ENCODE results near the gene NNT. TPM values are rescaled to one million over a fixed set of nuclear protein-coding genes. Genes with fewer than 3 reads are reported as not detected.

NNT gene
- total and polyA plus RNA-seq, 11 donors, result 53.8 to 631 (median 362) TPM

DNA sequence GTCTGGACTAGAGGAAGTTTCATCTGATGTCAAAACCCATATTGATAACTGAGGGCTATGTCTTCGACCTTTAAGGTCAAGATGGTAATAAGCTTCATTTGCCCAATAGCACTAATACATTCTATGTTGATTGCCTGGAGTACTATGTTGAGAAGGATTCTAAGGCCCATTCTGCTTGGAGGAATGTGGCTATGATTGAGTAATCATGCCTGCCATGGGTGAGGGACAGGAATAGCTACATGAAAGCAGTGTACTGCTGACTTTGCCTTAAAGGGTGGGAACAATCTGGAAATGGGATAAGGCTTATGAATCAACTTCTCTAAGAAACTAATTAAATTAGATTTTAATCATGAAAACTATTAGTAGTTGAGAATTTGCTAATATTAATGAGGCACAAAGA lies 13.6 kb downstream of the NNT start:
- peak overlapping the region in 9 of 12 donors; percentile 12 to 72 (median 43) for H3K27ac ChIP-seq
- WGBS, 4 donors, result 63 to 91% (median 77%) methylated on average over 1 of the region's 1 CpG

GRCh38 chr5:43619380-43619779 lies 16.4 kb downstream of the NNT start:
- Histone ChIP-seq H3K27ac (peak overlapping the region in 2 of 12 donors; percentile 11 to 13), H3K36me3 (peaks cover 0 to 93% (median 78%) of the 10 kb centered on the region in 9 donors), H3K4me3 (no peak overlapping the region), H3K4me1 (peaks cover 0 to 51% (median 10%) of the 10 kb centered on the region in 12 donors), H3K9me3 (no peaks in the 10 kb centered on the region), H3K27me3 (no peaks in the 10 kb centered on the region)
- no peak for ATAC-seq
- TF ChIP-seq POLR2A (IDR thresholded peaks at IDR 0.05) (no peak), CTCF (IDR thresholded peaks at IDR 0.05) (no peak)
- no peak for DNase-seq
- 74 to 88% (median 80%) methylated on average over 2 of the region's 2 CpGs for WGBS, 4 donors
- intact Hi-C loops (cut with DNase I), result no loop called here

More for the DNA sequence above, 13.6 kb downstream of the NNT start:
- intact Hi-C loops (cut with DNase I), result no loop called here
- ATAC-seq (peak; percentile 90 to 94 (median 92)), DNase-seq (no peak)
- Histone ChIP-seq H3K4me1 (peaks cover 0 to 37% (median 9%) of the 10 kb centered on the region in 12 donors), H3K27me3 (no peaks in the 10 kb centered on the region), H3K4me3 (no peak overlapping the region), H3K36me3 (peaks cover 0 to 97% (median 88%) of the 10 kb centered on the region in 9 donors), H3K9me3 (no peaks in the 10 kb centered on the region)
- TF ChIP-seq CTCF (IDR thresholded peaks at IDR 0.05), result no peak
- no peak for TF ChIP-seq POLR2A (IDR thresholded peaks at IDR 0.05)

DNA sequence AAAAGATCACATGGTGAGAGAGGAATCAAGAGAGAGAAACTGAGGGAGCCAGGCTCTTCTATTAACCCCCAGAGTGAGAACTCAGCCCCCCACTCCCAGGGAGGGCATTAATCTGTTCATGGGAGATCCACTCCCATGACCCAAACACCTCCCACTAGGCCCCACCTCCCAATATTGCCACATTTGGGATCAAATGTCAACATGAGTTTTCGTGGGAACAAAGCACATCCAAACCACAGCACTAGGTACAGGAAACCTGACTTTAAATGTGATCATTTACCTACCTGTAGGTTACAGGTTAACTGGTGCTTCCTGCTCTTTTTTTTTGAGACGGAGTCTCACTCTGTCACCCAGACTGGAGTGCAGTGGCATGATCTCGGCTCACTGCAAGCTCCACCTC lies 16.9 kb downstream of the NNT start:
- peak overlapping the region in 2 of 12 donors; percentile 11 to 13 for H3K27ac ChIP-seq

GRCh38 chr5:43620944-43621505 lies 18.0 kb downstream of the NNT start:
- Histone ChIP-seq H3K27ac (no peak overlapping the region), H3K9me3 (no peaks in the 10 kb centered on the region), H3K4me1 (peaks cover 0 to 43% (median 9%) of the 10 kb centered on the region in 12 donors), H3K27me3 (no peaks in the 10 kb centered on the region), H3K4me3 (no peak overlapping the region), H3K36me3 (peaks cover 0 to 96% (median 73%) of the 10 kb centered on the region in 9 donors)
- ATAC-seq (no peak), DNase-seq (no peak)
- WGBS, 4 donors, result 91 to 98% (median 96%) methylated on average over 4 of the region's 4 CpGs
- intact Hi-C loops (cut with DNase I), result no loop called here
- TF ChIP-seq POLR2A (IDR thresholded peaks at IDR 0.05), result no peak
- no peak for TF ChIP-seq CTCF (IDR thresholded peaks at IDR 0.05)

More for the DNA sequence above, 16.9 kb downstream of the NNT start:
- WGBS, 4 donors, result 89 to 95% (median 89%) methylated on average over 3 of the region's 3 CpGs
- no peak for TF ChIP-seq CTCF (IDR thresholded peaks at IDR 0.05)
- TF ChIP-seq POLR2A (IDR thresholded peaks at IDR 0.05), result no peak
- intact Hi-C loops (cut with DNase I), result no loop called here
- Histone ChIP-seq H3K36me3 (peaks cover 0 to 96% (median 77%) of the 10 kb centered on the region in 9 donors), H3K4me1 (peaks cover 0 to 51% (median 10%) of the 10 kb centered on the region in 12 donors), H3K27me3 (no peaks in the 10 kb centered on the region), H3K9me3 (no peaks in the 10 kb centered on the region), H3K4me3 (no peak overlapping the region)
- DNase-seq (no peak), ATAC-seq (no peak)

Data from heart left ventricle (tissue), 16 donors.